ENCODE data around the gene DLG1. TPM values are rescaled to one million over a fixed set of nuclear protein-coding genes. Genes with fewer than 3 reads are reported as not detected.

The DLG1 gene
- total RNA-seq, 2 experiments from 2014 or later, result 58.8 to 78.4 TPM

GRCh38 chr3:197028728-197029510, 269.5 kb downstream of the DLG1 start:
- intact Hi-C loops (cut with DNase I, micrococcal nuclease), result loop anchor here in 1 of 2 experiments (1.0 to 2.0 kb wide), 4 partner anchors 26 to 158 kb away; partner anchors contain the start of gene PIGZ
- peak; percentile 43 for DNase-seq
- no peaks in the 10 kb centered on the region for H3K9me3 Mint-ChIP-seq (ENCODE audit: low read depth)
- H3K4me1 Mint-ChIP-seq, result peaks cover 18% of the 10 kb centered on the region
- H3K27me3 Mint-ChIP-seq, result no peaks in the 10 kb centered on the region
- peak; percentile 14 for ATAC-seq
- no peak overlapping the region for H3K27ac Mint-ChIP-seq
- CTCF ChIA-PET, result interaction anchor here (0.5 to 4.4 kb wide), 15 partner anchors 8 to 461 kb away, joined by 3 to 29 read pairs (median 4); partner anchors contain the start of genes FBXO45 and WDR53
- no peaks in the 10 kb centered on the region for H3K36me3 Mint-ChIP-seq (ENCODE audit: low read depth)
- POLR2A ChIA-PET, result no interaction called here
- peak overlapping the region; percentile 72 for H3K4me3 Mint-ChIP-seq

GRCh38 chr3:197027896-197028727, 270.3 kb downstream of the DLG1 start:
- ATAC-seq (no peak), DNase-seq (no peak)
- Mint-ChIP-seq H3K27ac (no peak overlapping the region), H3K27me3 (peaks cover 2% of the 10 kb centered on the region), H3K4me3 (peak overlapping the region; percentile 72), H3K4me1 (peaks cover 24% of the 10 kb centered on the region), H3K9me3 (ENCODE audit: low read depth) (no peaks in the 10 kb centered on the region), H3K36me3 (ENCODE audit: low read depth) (no peaks in the 10 kb centered on the region)
- ChIA-PET POLR2A (no interaction called here), CTCF (interaction anchor here (0.5 to 4.4 kb wide), 2 partner anchors 26 to 936 kb away, joined by 3 to 29 read pairs; no protein-coding TSS in a partner anchor)
- intact Hi-C loops (cut with DNase I, micrococcal nuclease), result loop anchor here in 1 of 2 experiments (2.0 kb wide), 1 partner anchor 59 kb away; the partner anchor contains the start of gene PIGZ

- ChIA-PET POLR2A (no interaction called here), CTCF (no interaction called here)
- Mint-ChIP-seq H3K36me3 (ENCODE audit: low read depth) (no peaks in the 10 kb centered on the region), H3K4me1 (peaks cover 25% of the 10 kb centered on the region), H3K27ac (no peak overlapping the region), H3K4me3 (no peak overlapping the region), H3K27me3 (peaks cover 2% of the 10 kb centered on the region), H3K9me3 (ENCODE audit: low read depth) (no peaks in the 10 kb centered on the region)
- intact Hi-C loops (cut with DNase I, micrococcal nuclease), result no loop called here
- ATAC-seq (no peak), DNase-seq (no peak)
Observed at GRCh38 chr3:197027151-197027895, 271.1 kb downstream of the DLG1 start.

GRCh38 chr3:197026481-197026866, 271.9 kb downstream of the DLG1 start:
- Mint-ChIP-seq H3K27ac (no peak overlapping the region), H3K27me3 (peaks cover 2% of the 10 kb centered on the region), H3K4me3 (no peak overlapping the region), H3K36me3 (ENCODE audit: low read depth) (no peaks in the 10 kb centered on the region), H3K4me1 (peaks cover 19% of the 10 kb centered on the region), H3K9me3 (ENCODE audit: low read depth) (no peaks in the 10 kb centered on the region)
- CTCF ChIA-PET, result interaction anchor here (0.6 to 1.3 kb wide), 2 partner anchors 13 to 164 kb away, joined by 3 to 4 read pairs; no protein-coding TSS in a partner anchor
- ATAC-seq (no peak), DNase-seq (no peak)
- intact Hi-C loops (cut with DNase I, micrococcal nuclease), result no loop called here
- POLR2A ChIA-PET, result interaction anchor here (0.6 kb wide), 1 partner anchor 159 kb away, joined by 3 read pairs; no protein-coding TSS in a partner anchor

GRCh38 chr3:197025736-197026480, 272.5 kb downstream of the DLG1 start:
- Mint-ChIP-seq H3K4me3 (no peak overlapping the region), H3K4me1 (peaks cover 14% of the 10 kb centered on the region), H3K9me3 (ENCODE audit: low read depth) (no peaks in the 10 kb centered on the region), H3K36me3 (ENCODE audit: low read depth) (no peaks in the 10 kb centered on the region), H3K27me3 (peaks cover 2% of the 10 kb centered on the region), H3K27ac (no peak overlapping the region)
- ATAC-seq (no peak), DNase-seq (no peak)
- CTCF ChIA-PET, result interaction anchor here (0.6 to 1.3 kb wide), 2 partner anchors 14 to 165 kb away, joined by 3 to 4 read pairs; no protein-coding TSS in a partner anchor
- intact Hi-C loops (cut with DNase I, micrococcal nuclease), result no loop called here
- POLR2A ChIA-PET, result interaction anchor here (0.6 kb wide), 1 partner anchor 159 kb away, joined by 3 read pairs; no protein-coding TSS in a partner anchor

GRCh38 chr3:197024881-197025735, 273.3 kb downstream of the DLG1 start:
- intact Hi-C loops (cut with DNase I, micrococcal nuclease), result no loop called here
- no peak overlapping the region for H3K27ac Mint-ChIP-seq
- ChIA-PET CTCF (interaction anchor here (1.0 to 1.6 kb wide), 3 partner anchors 14 to 485 kb away, joined by 3 to 4 read pairs (median 3); no protein-coding TSS in a partner anchor), POLR2A (no interaction called here)
- DNase-seq, result no peak
- H3K9me3 Mint-ChIP-seq (ENCODE audit: low read depth), result no peaks in the 10 kb centered on the region
- peaks cover 2% of the 10 kb centered on the region for H3K27me3 Mint-ChIP-seq
- H3K4me3 Mint-ChIP-seq, result no peak overlapping the region
- H3K36me3 Mint-ChIP-seq (ENCODE audit: low read depth), result no peaks in the 10 kb centered on the region
- ATAC-seq, result no peak
- peaks cover 13% of the 10 kb centered on the region for H3K4me1 Mint-ChIP-seq

- intact Hi-C loops (cut with DNase I, micrococcal nuclease), result no loop called here
- Mint-ChIP-seq H3K27ac (no peak overlapping the region), H3K4me1 (peaks cover 11% of the 10 kb centered on the region), H3K9me3 (ENCODE audit: low read depth) (no peaks in the 10 kb centered on the region), H3K36me3 (ENCODE audit: low read depth) (no peaks in the 10 kb centered on the region), H3K4me3 (no peak overlapping the region), H3K27me3 (peaks cover 2% of the 10 kb centered on the region)
- POLR2A ChIA-PET, result no interaction called here
- CTCF ChIA-PET, result interaction anchor here (1.6 kb wide), 1 partner anchor 486 kb away, joined by 3 read pairs; no protein-coding TSS in a partner anchor
- ATAC-seq (no peak), DNase-seq (peak; percentile 23)
Observed at GRCh38 chr3:197023998-197024651, 274.3 kb downstream of the DLG1 start.

- DNase-seq, result no peak
- Mint-ChIP-seq H3K27me3 (peaks cover 2% of the 10 kb centered on the region), H3K4me3 (no peak overlapping the region), H3K9me3 (ENCODE audit: low read depth) (no peaks in the 10 kb centered on the region), H3K4me1 (peaks cover 8% of the 10 kb centered on the region), H3K36me3 (ENCODE audit: low read depth) (no peaks in the 10 kb centered on the region), H3K27ac (no peak overlapping the region)
- peak; percentile 30 for ATAC-seq
- intact Hi-C loops (cut with DNase I, micrococcal nuclease), result no loop called here
- ChIA-PET POLR2A (no interaction called here), CTCF (interaction anchor here (0.7 to 1.6 kb wide), 3 partner anchors 12 to 487 kb away, joined by 3 read pairs; no protein-coding TSS in a partner anchor)
Observed at GRCh38 chr3:197023241-197023997, 275.0 kb downstream of the DLG1 start.

Measured in activated CD4-positive, alpha-beta T cell treated with anti-CD3 and anti-CD28 coated beads for 36 hours (primary cell).